ENCODE measurements around the gene APOBR.
A peak's percentile ranks its signal among the peaks of the same experiment; 100 is the strongest.
"Not testable (repeated sequence)": the region's sequence is repeated elsewhere in the genome, so short reads cannot be mapped to it uniquely, and the experiment has no call there.

The APOBR gene

GRCh38 chr16:28537076-28537475 is 42.6 kb downstream of the APOBR start:
- Histone ChIP-seq H3K27ac (ENCODE audit: low read depth, low read length) (peak overlapping the region; percentile 98), H3K4me1 (ENCODE audit: control insufficient read depth in 5 of 5, insufficient read depth in 5 of 5, low read length in 5 of 5) (peaks cover 8 to 69% (median 57%) of the 10 kb centered on the region in 5 donors), H3K27me3 (ENCODE audit: control insufficient read depth in 5 of 5, insufficient read depth in 4 of 5, low read length in 5 of 5) (no peaks in the 10 kb centered on the region), H3K4me3 (ENCODE audit: low read depth in 1 of 5, low read length in 5 of 5) (peak overlapping the region; percentile 75 to 96 (median 87)), H3K36me3 (ENCODE audit: control insufficient read depth in 5 of 5, insufficient read depth in 5 of 5, low read length in 5 of 5) (peaks cover 0 to 4% (median 3%) of the 10 kb centered on the region in 5 donors), H3K9me3 (ENCODE audit: control insufficient read depth in 5 of 5, low read length in 5 of 5) (no peaks in the 10 kb centered on the region), H3K9ac (ENCODE audit: low read length in 5 of 5) (peak overlapping the region in 4 of 5 donors; percentile 64 to 93 (median 88))

- H3K4me1 ChIP-seq (ENCODE audit: control insufficient read depth in 5 of 5, insufficient read depth in 5 of 5, low read length in 5 of 5): peaks cover 8 to 67% (median 47%) of the 10 kb centered on the region in 5 donors
- H3K36me3 ChIP-seq (ENCODE audit: control insufficient read depth in 5 of 5, insufficient read depth in 5 of 5, low read length in 5 of 5): peaks cover 0 to 4% (median 3%) of the 10 kb centered on the region in 5 donors
- H3K27ac ChIP-seq (ENCODE audit: low read depth, low read length): peak overlapping the region; percentile 98
- H3K9me3 ChIP-seq (ENCODE audit: control insufficient read depth in 5 of 5, low read length in 5 of 5): no peaks in the 10 kb centered on the region
- no peaks in the 10 kb centered on the region for H3K27me3 ChIP-seq (ENCODE audit: control insufficient read depth in 5 of 5, insufficient read depth in 4 of 5, low read length in 5 of 5)
- peak overlapping the region; percentile 83 to 97 (median 92) for H3K9ac ChIP-seq (ENCODE audit: low read length in 5 of 5)
- H3K4me3 ChIP-seq (ENCODE audit: low read depth in 1 of 5, low read length in 5 of 5): peak overlapping the region; percentile 75 to 96 (median 87)
Measured at GRCh38 chr16:28537964-28538732, 43.7 kb downstream of the APOBR start.

GRCh38 chr16:28538733-28539596 is 44.5 kb downstream of the APOBR start, which contains the start of gene NUPR1:
TSS of gene NUPR1 (minus strand) at chr16:28538974. CDS start at chr16:28538907, 67 bp downstream.
- peaks cover 8 to 60% (median 42%) of the 10 kb centered on the region in 5 donors for H3K4me1 ChIP-seq (ENCODE audit: control insufficient read depth in 5 of 5, insufficient read depth in 5 of 5, low read length in 5 of 5)
- H3K4me3 ChIP-seq (ENCODE audit: low read depth in 1 of 5, low read length in 5 of 5): peak within 1 kb of the TSS; percentile 75 to 96 (median 87)
- H3K27me3 ChIP-seq (ENCODE audit: control insufficient read depth in 5 of 5, insufficient read depth in 4 of 5, low read length in 5 of 5): no peaks in the 10 kb centered on the region
- peaks cover 0 to 4% (median 3%) of the 10 kb centered on the region in 5 donors for H3K36me3 ChIP-seq (ENCODE audit: control insufficient read depth in 5 of 5, insufficient read depth in 5 of 5, low read length in 5 of 5)
- peak within 1 kb of the TSS; percentile 83 to 97 (median 92) for H3K9ac ChIP-seq (ENCODE audit: low read length in 5 of 5)
- no peaks in the 10 kb centered on the region for H3K9me3 ChIP-seq (ENCODE audit: control insufficient read depth in 5 of 5, low read length in 5 of 5)
- H3K27ac ChIP-seq (ENCODE audit: low read depth, low read length): peak within 1 kb of the TSS; percentile 98

- Histone ChIP-seq H3K27me3 (ENCODE audit: control insufficient read depth in 5 of 5, insufficient read depth in 4 of 5, low read length in 5 of 5) (no peaks in the 10 kb centered on the region), H3K4me3 (ENCODE audit: low read depth in 1 of 5, low read length in 5 of 5) (no peak overlapping the region), H3K9ac (ENCODE audit: low read length in 5 of 5) (peak overlapping the region in 1 of 5 donors; percentile 45), H3K36me3 (ENCODE audit: control insufficient read depth in 5 of 5, insufficient read depth in 5 of 5, low read length in 5 of 5) (peaks cover 0 to 4% (median 3%) of the 10 kb centered on the region in 5 donors), H3K4me1 (ENCODE audit: control insufficient read depth in 5 of 5, insufficient read depth in 5 of 5, low read length in 5 of 5) (peaks cover 8 to 47% (median 34%) of the 10 kb centered on the region in 5 donors), H3K9me3 (ENCODE audit: control insufficient read depth in 5 of 5, low read length in 5 of 5) (no peaks in the 10 kb centered on the region), H3K27ac (ENCODE audit: low read depth, low read length) (no peak overlapping the region)
Measured at GRCh38 chr16:28540346-28540745, 45.9 kb downstream of the APOBR start.

GRCh38 chr16:28542646-28543045 is 48.2 kb downstream of the APOBR start:
- H3K9me3 ChIP-seq (ENCODE audit: control insufficient read depth in 5 of 5, low read length in 5 of 5): no peaks in the 10 kb centered on the region
- no peak overlapping the region for H3K27ac ChIP-seq (ENCODE audit: low read depth, low read length)
- H3K4me3 ChIP-seq (ENCODE audit: low read depth in 1 of 5, low read length in 5 of 5): no peak overlapping the region
- H3K27me3 ChIP-seq (ENCODE audit: control insufficient read depth in 5 of 5, insufficient read depth in 4 of 5, low read length in 5 of 5): no peaks in the 10 kb centered on the region
- H3K4me1 ChIP-seq (ENCODE audit: control insufficient read depth in 5 of 5, insufficient read depth in 5 of 5, low read length in 5 of 5): peaks cover 5 to 29% (median 17%) of the 10 kb centered on the region in 5 donors
- H3K9ac ChIP-seq (ENCODE audit: low read length in 5 of 5): no peak overlapping the region
- no peaks in the 10 kb centered on the region for H3K36me3 ChIP-seq (ENCODE audit: control insufficient read depth in 5 of 5, insufficient read depth in 5 of 5, low read length in 5 of 5)

DNA sequence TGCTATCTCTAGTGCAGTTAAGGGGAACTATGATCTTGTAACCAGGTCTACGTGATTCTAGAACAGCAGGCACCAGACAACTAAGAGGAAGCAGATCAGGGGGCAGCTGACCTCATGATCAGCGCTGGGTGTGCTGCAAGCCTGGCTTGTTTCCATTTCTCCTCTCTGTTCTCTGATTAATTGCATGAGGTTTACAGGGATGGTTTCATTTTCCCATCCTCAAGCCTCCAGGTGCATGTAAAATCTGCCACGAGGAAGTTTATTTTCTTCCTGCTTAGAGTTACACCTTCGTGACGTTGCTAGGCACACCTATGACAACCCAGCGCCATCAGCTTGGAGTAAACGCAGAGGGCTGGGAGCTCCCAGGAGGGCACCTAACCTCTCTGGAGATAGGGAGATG is 48.6 kb downstream of the APOBR start:
- Histone ChIP-seq H3K4me1 (ENCODE audit: control insufficient read depth in 5 of 5, insufficient read depth in 5 of 5, low read length in 5 of 5) (peaks cover 5 to 25% (median 13%) of the 10 kb centered on the region in 5 donors), H3K9ac (ENCODE audit: low read length in 5 of 5) (no peak overlapping the region), H3K4me3 (ENCODE audit: low read depth in 1 of 5, low read length in 5 of 5) (peak overlapping the region in 1 of 5 donors; percentile 14), H3K9me3 (ENCODE audit: control insufficient read depth in 5 of 5, low read length in 5 of 5) (no peaks in the 10 kb centered on the region), H3K36me3 (ENCODE audit: control insufficient read depth in 5 of 5, insufficient read depth in 5 of 5, low read length in 5 of 5) (no peaks in the 10 kb centered on the region), H3K27me3 (ENCODE audit: control insufficient read depth in 5 of 5, insufficient read depth in 4 of 5, low read length in 5 of 5) (no peaks in the 10 kb centered on the region), H3K27ac (ENCODE audit: low read depth, low read length) (no peak overlapping the region)

- Histone ChIP-seq H3K36me3 (ENCODE audit: control insufficient read depth in 5 of 5, insufficient read depth in 5 of 5, low read length in 5 of 5) (no peaks in the 10 kb centered on the region), H3K27me3 (ENCODE audit: control insufficient read depth in 5 of 5, insufficient read depth in 4 of 5, low read length in 5 of 5) (no peaks in the 10 kb centered on the region), H3K9me3 (ENCODE audit: control insufficient read depth in 5 of 5, low read length in 5 of 5) (no peaks in the 10 kb centered on the region), H3K9ac (ENCODE audit: low read length in 5 of 5) (no peak overlapping the region), H3K4me3 (ENCODE audit: low read depth in 1 of 5, low read length in 5 of 5) (no peak overlapping the region), H3K27ac (ENCODE audit: low read depth, low read length) (no peak overlapping the region), H3K4me1 (ENCODE audit: control insufficient read depth in 5 of 5, insufficient read depth in 5 of 5, low read length in 5 of 5) (peaks cover 0 to 9% (median 3%) of the 10 kb centered on the region in 5 donors)
Measured at GRCh38 chr16:28544998-28545397, 50.6 kb downstream of the APOBR start.

DNA sequence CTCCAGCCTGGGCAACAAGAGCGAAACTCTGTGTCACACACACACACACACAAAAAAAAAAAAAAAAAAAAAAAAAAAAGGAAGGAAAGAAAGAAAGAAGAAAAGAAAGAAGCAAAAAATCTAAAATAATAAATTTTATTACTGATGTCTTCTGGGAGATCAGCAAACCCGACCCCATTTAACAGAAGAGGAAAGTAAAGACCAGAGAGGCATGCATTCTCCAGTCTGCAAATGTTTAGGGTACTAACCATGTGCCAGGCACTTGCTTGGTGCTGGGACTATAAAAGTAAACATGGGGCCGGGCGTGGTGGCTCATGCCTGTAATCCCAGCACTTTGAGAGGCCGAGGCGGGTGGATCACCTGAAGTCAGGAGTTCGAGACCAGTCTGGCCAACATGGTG is 51.5 kb downstream of the APOBR start:
- H3K9me3 ChIP-seq (ENCODE audit: control insufficient read depth in 5 of 5, low read length in 5 of 5); H3K27me3 ChIP-seq (ENCODE audit: control insufficient read depth in 5 of 5, insufficient read depth in 4 of 5, low read length in 5 of 5); H3K4me3 ChIP-seq (ENCODE audit: low read depth in 1 of 5, low read length in 5 of 5); H3K27ac ChIP-seq (ENCODE audit: low read depth, low read length); H3K9ac ChIP-seq (ENCODE audit: low read length in 5 of 5); H3K36me3 ChIP-seq (ENCODE audit: control insufficient read depth in 5 of 5, insufficient read depth in 5 of 5, low read length in 5 of 5); H3K4me1 ChIP-seq (ENCODE audit: control insufficient read depth in 5 of 5, insufficient read depth in 5 of 5, low read length in 5 of 5): not testable (repeated sequence)

DNA sequence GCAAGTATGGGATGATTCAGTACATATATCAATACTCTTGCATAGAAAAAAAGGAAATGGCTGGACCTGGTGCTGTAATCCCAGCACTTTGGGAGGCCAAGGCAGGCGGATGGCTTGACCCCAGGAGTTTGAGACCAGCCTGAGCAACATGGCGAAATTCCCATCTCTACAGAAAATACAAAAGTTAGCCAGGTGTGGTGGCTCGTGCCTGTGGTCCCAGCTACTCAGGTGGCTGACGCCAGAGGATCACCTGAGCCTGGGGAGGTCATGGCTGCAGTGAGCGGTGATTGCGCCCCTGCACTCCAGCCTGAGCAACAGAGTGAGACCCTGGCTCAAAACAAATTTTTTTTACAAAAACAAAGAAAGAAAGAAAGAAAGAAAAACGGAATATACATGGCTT is 52.2 kb downstream of the APOBR start:
- peaks cover 0 to 9% (median 3%) of the 10 kb centered on the region in 5 donors for H3K4me1 ChIP-seq (ENCODE audit: control insufficient read depth in 5 of 5, insufficient read depth in 5 of 5, low read length in 5 of 5)
- H3K36me3 ChIP-seq (ENCODE audit: control insufficient read depth in 5 of 5, insufficient read depth in 5 of 5, low read length in 5 of 5): no peaks in the 10 kb centered on the region

More for the DNA sequence above, 52.2 kb downstream of the APOBR start:
- Histone ChIP-seq H3K27ac (ENCODE audit: low read depth, low read length) (no peak overlapping the region), H3K27me3 (ENCODE audit: control insufficient read depth in 5 of 5, insufficient read depth in 4 of 5, low read length in 5 of 5) (no peaks in the 10 kb centered on the region), H3K9ac (ENCODE audit: low read length in 5 of 5) (no peak overlapping the region), H3K9me3 (ENCODE audit: control insufficient read depth in 5 of 5, low read length in 5 of 5) (no peaks in the 10 kb centered on the region), H3K4me3 (ENCODE audit: low read depth in 1 of 5, low read length in 5 of 5) (no peak overlapping the region)

All from subcutaneous abdominal adipose tissue (tissue), 5 donors.